ENCODE results near the gene OR2V1. TPM values are rescaled to one million over a fixed set of nuclear protein-coding genes. Genes with fewer than 3 reads are reported as not detected.
"Not testable (repeated sequence)": the region's sequence is repeated elsewhere in the genome, so short reads cannot be mapped to it uniquely, and the experiment has no call there.

Gene OR2V1
- total RNA-seq, 1 donor from 2014 or later: not detected

- DNase-seq: no peak
Observed at GRCh38 chr5:181160152-181160754, 29.3 kb upstream of the OR2V1 start.

- peak; percentile 56 for DNase-seq
Observed at GRCh38 chr5:181159286-181160151, 28.6 kb upstream of the OR2V1 start.

GRCh38 chr5:181158869-181159268 is 27.9 kb upstream of the OR2V1 start:
- no peak for DNase-seq

GRCh38 chr5:181156758-181157157 is 25.8 kb upstream of the OR2V1 start:
- DNase-seq: no peak

- no peak for DNase-seq
Observed at GRCh38 chr5:181153814-181154213, 22.8 kb upstream of the OR2V1 start.

- no peak for DNase-seq
Observed at GRCh38 chr5:181152406-181152805, 21.4 kb upstream of the OR2V1 start.

GRCh38 chr5:181151146-181151545 is 20.2 kb upstream of the OR2V1 start:
- DNase-seq: no peak

GRCh38 chr5:181149806-181150733 is 19.1 kb upstream of the OR2V1 start:
- DNase-seq: no peak

- DNase-seq: no peak
Observed at GRCh38 chr5:181149355-181149754, 18.4 kb upstream of the OR2V1 start.

GRCh38 chr5:181146927-181147636 is 16.1 kb upstream of the OR2V1 start, which contains the start of gene OR2V2:
Gene OR2V2 (plus strand): TSS chr5:181147586. CDS start chr5:181154943, 7,357 bp downstream.
- DNase-seq: not testable (repeated sequence)

GRCh38 chr5:181145133-181145532 is 14.2 kb upstream of the OR2V1 start:
- no peak for DNase-seq

- no peak for DNase-seq
Observed at GRCh38 chr5:181142054-181142453, 11.1 kb upstream of the OR2V1 start.

- no peak for DNase-seq
Observed at GRCh38 chr5:181140766-181141165, 9.8 kb upstream of the OR2V1 start.

- DNase-seq: no peak
Observed at GRCh38 chr5:181138258-181138657, 7.3 kb upstream of the OR2V1 start.

GRCh38 chr5:181136361-181136955 is 5.5 kb upstream of the OR2V1 start:
- DNase-seq: no peak

- no peak for DNase-seq
Observed at GRCh38 chr5:181134259-181134658, 3.3 kb upstream of the OR2V1 start.

GRCh38 chr5:181133610-181134231 is 2.8 kb upstream of the OR2V1 start:
- no peak for DNase-seq

GRCh38 chr5:181133083-181133482 is 2.1 kb upstream of the OR2V1 start:
- no peak for DNase-seq

GRCh38 chr5:181131514-181131913 is 545 bp upstream of the OR2V1 start:
- no peak for DNase-seq

- DNase-seq: not testable (repeated sequence)
Observed at GRCh38 chr5:181130081-181130480, 888 bp downstream of the OR2V1 start.

GRCh38 chr5:181129601-181130000 is 1.4 kb downstream of the OR2V1 start:
- DNase-seq: no peak

All from skin of body (tissue), 2 donors.